C4-2B (cell line): Measurements from ENCODE around the gene ITPRIP.

Experiments
- H3K27ac ChIP-seq: fragments of 450-650 bp; 2 replicates; pipeline ENCODE4 v1.5.1; 2017
- CTCF ChIP-seq: fragments of 450-650 bp; conservative IDR thresholded peaks from 2 replicates; pipeline ENCODE4 v1.5.1; 2017; ENCODE audit warnings: mild to moderate bottlenecking
- ZFX ChIP-seq: fragments of 450-650 bp; IDR thresholded peaks from 2 replicates; pipeline ENCODE4 v1.6.1; 2017

Gene ITPRIP

DNA sequence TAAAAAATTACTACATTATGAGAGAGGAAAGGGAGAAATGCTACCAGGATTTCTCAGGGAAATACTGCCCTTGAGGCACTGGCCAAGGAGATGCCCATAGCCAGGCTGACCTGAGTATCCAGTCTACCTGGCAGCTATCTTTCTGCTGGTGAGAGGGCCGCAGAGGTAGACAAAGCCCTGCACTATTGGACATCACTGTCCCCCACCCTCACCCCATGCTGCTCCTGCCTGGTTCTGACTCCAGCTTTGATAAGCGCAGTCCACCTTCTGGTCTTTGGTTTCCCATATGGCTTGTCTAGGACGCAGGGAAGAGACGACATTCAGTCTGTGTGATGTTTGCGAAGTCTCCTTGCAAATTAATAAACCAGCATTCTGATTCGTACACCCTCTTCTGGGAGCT, 3.7 kb downstream of the ITPRIP start:
- no peak overlapping the region for H3K27ac ChIP-seq
- TF ChIP-seq CTCF (no peak), ZFX (no peak)

GRCh38 chr10:104333728-104334373, 4.4 kb downstream of the ITPRIP start:
- H3K27ac ChIP-seq = peak overlapping the region; percentile 89
- no peak for TF ChIP-seq ZFX
- no peak for TF ChIP-seq CTCF

DNA sequence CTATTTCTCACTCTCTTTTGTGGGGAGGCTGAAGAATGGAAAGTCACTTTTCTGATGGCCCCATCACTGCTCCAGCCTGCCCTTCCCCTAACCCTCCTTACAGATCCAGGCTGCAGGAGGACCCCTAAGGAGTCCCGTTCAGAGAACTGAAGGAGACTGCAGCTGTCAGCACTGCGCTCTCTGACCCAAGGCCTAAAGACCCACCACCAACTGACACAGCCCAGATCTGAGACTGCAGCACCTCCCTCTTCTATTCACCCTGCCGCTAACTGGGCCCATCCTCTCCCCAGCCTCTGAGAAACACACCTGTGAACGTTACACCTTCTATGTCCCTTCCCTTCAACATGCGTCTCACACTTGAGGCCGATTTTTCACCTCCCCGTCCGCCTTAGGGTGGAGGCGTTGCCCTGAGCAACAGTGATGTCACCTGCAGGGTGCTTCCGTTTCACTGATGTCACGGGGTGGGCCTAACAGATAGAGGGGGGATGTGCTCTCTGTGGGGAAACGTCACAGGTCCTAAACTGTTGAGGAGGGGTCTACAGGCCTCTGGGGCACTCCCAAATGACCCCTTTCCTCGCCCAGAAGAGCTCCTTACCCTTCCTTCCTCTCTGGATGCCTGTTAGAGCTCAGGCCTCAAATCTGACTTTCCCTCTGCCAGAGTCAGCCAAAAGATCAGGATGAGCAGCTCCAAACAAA, 5.1 kb downstream of the ITPRIP start:
- peak overlapping the region; percentile 89 for H3K27ac ChIP-seq

GRCh38 chr10:104332243-104333031, 5.8 kb downstream of the ITPRIP start:
- TF ChIP-seq ZFX (no peak), CTCF (no peak)
- H3K27ac ChIP-seq = peak overlapping the region; percentile 89

More for the DNA sequence above, 5.1 kb downstream of the ITPRIP start:
- TF ChIP-seq CTCF = no peak
- no peak for TF ChIP-seq ZFX

DNA sequence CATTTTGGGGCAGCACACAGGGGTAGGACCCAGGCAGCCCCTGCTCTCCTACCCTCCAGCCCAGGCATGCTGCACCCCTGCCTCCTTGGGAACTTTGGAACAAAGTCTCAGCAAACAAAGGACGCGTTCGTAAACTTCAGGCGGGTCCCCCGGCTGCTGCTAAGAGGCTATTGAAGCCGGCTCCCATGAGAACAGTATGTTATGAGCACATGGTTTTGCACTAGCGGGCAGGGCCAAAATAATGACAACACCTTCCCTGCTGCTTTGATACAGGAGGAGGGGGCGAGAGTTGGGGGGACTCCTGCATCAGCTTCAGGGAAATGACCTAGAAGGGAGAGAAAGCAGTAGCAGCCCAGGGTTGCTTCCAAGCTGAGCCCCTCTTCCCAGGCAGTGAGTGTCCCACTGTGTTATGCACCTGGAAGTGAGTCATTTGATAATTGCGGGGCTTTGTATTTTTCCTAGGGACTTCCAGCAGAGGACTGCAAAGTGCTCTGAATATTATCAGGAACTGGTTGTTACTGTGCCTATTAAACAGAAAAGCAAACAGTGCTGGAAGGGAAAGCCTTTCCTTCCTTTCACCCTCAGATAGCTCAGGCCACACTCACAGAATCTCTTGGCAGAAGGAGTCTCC, 6.9 kb downstream of the ITPRIP start:
- H3K27ac ChIP-seq = peak overlapping the region; percentile 89
- TF ChIP-seq CTCF (no peak), ZFX (no peak)

DNA sequence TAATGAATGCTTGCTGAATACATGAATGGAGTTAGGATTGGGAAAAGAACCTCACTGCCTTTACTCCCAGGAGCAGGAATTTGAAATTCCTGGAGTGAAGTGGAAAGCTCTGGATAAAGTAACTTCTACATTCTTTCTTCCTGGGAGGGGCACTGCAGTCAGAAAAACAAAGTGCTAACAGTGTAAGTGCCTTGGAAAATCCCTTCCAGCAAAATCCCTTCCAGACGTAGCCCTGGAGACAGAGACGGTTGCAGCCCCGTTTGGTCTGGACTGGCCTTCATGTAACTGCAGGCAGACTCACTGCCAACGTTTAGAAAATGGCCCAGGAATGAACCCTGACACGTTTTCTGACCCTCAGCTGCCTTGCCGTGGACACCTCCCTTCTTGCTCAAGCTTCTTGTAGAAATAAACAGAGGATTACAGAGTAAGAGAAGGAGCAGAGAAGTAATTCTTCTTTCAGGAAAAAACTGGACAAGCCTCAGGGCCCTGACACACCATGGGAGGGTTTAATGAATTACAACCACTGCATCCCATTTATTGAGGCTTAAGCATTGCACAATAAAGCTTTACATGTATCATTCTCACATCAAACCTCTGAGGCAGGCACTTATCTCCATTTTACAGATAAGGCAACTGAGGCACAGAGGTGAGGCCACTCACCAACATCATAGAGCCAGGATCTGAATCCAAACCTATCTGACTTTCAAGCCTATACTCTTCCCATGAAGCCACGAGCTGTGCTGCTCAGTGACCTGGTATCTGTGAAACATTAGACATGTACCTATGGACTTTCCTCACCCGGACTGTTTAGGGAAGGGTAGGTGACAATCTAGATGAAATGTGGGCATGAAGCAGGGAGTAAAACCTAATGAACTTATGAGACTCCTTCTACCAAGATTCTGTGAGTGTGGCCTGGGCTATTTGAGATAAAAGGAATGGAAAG, 7.8 kb downstream of the ITPRIP start:
- TF ChIP-seq ZFX = no peak
- no peak for TF ChIP-seq CTCF
- H3K27ac ChIP-seq = peak overlapping the region; percentile 89
